Measurements from ENCODE around the gene LYAR. TPM values are rescaled to one million over a fixed set of nuclear protein-coding genes. Genes with fewer than 3 reads are reported as not detected.

The LYAR gene
- total and polyA plus RNA-seq, 2 experiments from 2014 or later = 44.0 to 105 TPM

GRCh38 chr4:4316150-4316495, 26.2 kb upstream of the LYAR start (continued):
- no peak for TF ChIP-seq EZH2phosphoT487 (IDR thresholded peaks at IDR 0.05; ENCODE audit: unreplicated experiment)

- H4K20me1 ChIP-seq (replicated peaks; ENCODE audit: insufficient read depth) = no peaks in the 10 kb centered on the region; the same call in 1 of the 2 replicates
- DNase-seq (ENCODE audit: low spot score) (no peak), ATAC-seq (peak; percentile 52)
- H3F3A ChIP-seq (replicated peaks; ENCODE audit: low read depth) = no peaks in the 10 kb centered on the region
- TF ChIP-seq ZNF462 (CRISPR knock-in tag; IDR thresholded peaks at IDR 0.05) (no peak), NANOG (IDR thresholded peaks at IDR 0.05; ENCODE audit: borderline replicate concordance) (no peak), REST (IDR thresholded peaks at IDR 0.05; ENCODE audit: unreplicated experiment) (no peak)
- H3K27ac Mint-ChIP-seq = no peak overlapping the region; the same call in none of the 2 replicates
- no peaks in the 10 kb centered on the region for H3K36me3 ChIP-seq (ENCODE audit: insufficient read depth)
- H3K4me2 ChIP-seq = no peak overlapping the region
- no peaks in the 10 kb centered on the region for H3K9me3 Mint-ChIP-seq
- H3K4me3 Mint-ChIP-seq = no peak overlapping the region
- H3K9me2 ChIP-seq (ENCODE audit: insufficient read depth) = no peaks in the 10 kb centered on the region
- H3K27ac ChIP-seq (ENCODE audit: low read depth) = no peak overlapping the region; the same call in 1 of the 2 replicates
- no peaks in the 10 kb centered on the region for H3K4me1 ChIP-seq (ENCODE audit: insufficient read depth)
- H3K36me3 Mint-ChIP-seq (ENCODE audit: low read depth) = peaks cover 6% of the 10 kb centered on the region; the same call in 2 of the 3 replicates
- H3K27me3 ChIP-seq (ENCODE audit: insufficient read depth) = no peaks in the 10 kb centered on the region
- H2AFZ ChIP-seq = no peak overlapping the region
- peaks cover 2% of the 10 kb centered on the region for H3K27me3 Mint-ChIP-seq (ENCODE audit: insufficient read depth, low read depth, poor library complexity)
- no peaks in the 10 kb centered on the region for H3K79me2 ChIP-seq (replicated peaks; ENCODE audit: insufficient read depth)
- peaks cover 16% of the 10 kb centered on the region; the same call in 2 of the 3 replicates for H3K4me1 Mint-ChIP-seq
- no peak overlapping the region for H3K4me3 ChIP-seq
These were observed 25.7 kb upstream of the LYAR start for GRCh38 chr4:4315461-4316149.

All from GM23338 (cell line).